Breast epithelium (tissue), 3 donors: ENCODE results near the gene PROB1.

Experiments used
- POLR2A ChIP-seq: fragments of 450-650 bp; IDR thresholded peaks from one replicate; pipeline ENCODE4 v1.6.1; 2016; ENCODE audit warnings: antibody characterized with exemption, mild to moderate bottlenecking, moderate library complexity
- TF ChIP-seq, protein P1 (sequence below), 3 donors: fragments of 450-650 bp; IDR thresholded peaks; one replicate each; pipeline ENCODE4 v1.5.1; 2016 to 2017; ENCODE audit warnings: antibody characterized with exemption in 3 of 3, mild to moderate bottlenecking in 3 of 3, moderate library complexity in 3 of 3

DNA sequence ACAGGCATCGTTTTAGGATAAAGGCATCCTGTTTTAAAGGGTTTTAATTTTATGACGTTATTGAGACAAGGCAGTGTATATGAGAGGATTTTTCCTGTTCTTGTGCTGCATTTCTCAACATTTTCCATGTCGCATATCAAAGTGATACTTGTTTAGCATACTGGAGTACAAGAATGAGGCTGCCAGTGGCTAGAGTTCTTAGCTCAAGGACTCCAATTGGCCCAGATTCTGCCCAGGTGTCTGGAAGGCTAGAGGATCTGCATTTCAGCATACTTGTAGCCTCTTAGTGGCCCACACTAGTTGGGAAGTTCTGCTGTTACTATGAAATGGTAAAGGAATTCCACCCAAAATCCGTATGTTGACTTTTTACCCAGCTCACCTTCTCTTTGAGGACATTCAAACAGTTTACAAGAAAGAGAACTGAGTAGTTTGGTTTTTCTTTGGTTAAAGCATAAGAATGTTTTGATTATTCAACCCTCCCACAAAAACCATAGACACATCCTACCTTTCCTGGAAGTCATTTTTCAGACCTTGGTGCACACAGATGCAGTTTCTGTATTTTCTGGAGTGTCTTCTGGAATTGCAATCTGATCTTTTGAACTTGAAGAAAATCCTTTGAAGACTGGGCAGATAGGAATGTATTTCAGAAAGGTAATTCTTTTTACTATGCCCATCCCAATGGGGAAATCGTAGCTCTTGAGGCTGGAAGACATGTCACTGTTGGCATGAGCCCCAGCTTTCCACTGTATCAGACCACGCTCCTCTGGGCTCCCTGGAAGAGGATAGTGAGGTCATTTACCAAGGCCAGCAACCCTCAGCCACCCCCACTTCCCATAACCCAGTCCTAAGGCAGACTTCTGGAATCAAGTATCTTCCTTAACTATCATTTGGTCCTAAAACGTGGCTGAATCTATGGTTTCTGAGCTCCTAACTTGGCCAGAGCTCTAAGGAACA is 23.1 kb downstream of the PROB1 start:
- no peak for TF ChIP-seq POLR2A
- TF ChIP-seq, protein P1, sequence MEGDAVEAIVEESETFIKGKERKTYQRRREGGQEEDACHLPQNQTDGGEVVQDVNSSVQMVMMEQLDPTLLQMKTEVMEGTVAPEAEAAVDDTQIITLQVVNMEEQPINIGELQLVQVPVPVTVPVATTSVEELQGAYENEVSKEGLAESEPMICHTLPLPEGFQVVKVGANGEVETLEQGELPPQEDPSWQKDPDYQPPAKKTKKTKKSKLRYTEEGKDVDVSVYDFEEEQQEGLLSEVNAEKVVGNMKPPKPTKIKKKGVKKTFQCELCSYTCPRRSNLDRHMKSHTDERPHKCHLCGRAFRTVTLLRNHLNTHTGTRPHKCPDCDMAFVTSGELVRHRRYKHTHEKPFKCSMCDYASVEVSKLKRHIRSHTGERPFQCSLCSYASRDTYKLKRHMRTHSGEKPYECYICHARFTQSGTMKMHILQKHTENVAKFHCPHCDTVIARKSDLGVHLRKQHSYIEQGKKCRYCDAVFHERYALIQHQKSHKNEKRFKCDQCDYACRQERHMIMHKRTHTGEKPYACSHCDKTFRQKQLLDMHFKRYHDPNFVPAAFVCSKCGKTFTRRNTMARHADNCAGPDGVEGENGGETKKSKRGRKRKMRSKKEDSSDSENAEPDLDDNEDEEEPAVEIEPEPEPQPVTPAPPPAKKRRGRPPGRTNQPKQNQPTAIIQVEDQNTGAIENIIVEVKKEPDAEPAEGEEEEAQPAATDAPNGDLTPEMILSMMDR (IDR thresholded peaks at IDR 0.05): no peak
